CD4-positive, alpha-beta T cell treated with Interleukin-2 at 100 ng/mL for 4 hours (primary cell): Measurements from ENCODE around the gene CDK5RAP2.
"Not testable (repeated sequence)": the region's sequence is repeated elsewhere in the genome, so short reads cannot be mapped to it uniquely, and the experiment has no call there.

ENCODE experiments used
- DNase-seq: peaks from one replicate; pipeline ENCODE4 v3.0.0-alpha.2; 2020; ENCODE audit warnings: low spot score

Gene CDK5RAP2

GRCh38 chr9:120580051-120580896 is at the start of gene CDK5RAP2:
Gene CDK5RAP2, minus strand, starts transcription at chr9:120580167. Its CDS starts 189 bp downstream, at chr9:120579978.
- peak; percentile 95 for DNase-seq

- not testable (repeated sequence) for DNase-seq
Measured at GRCh38 chr9:120628925-120629497, 49.0 kb upstream of the CDK5RAP2 start.

- no peak for DNase-seq
Measured at GRCh38 chr9:120628207-120628924, 48.4 kb upstream of the CDK5RAP2 start.

GRCh38 chr9:120627073-120627472 is 47.1 kb upstream of the CDK5RAP2 start:
- DNase-seq: no peak

- DNase-seq: no peak
Measured at GRCh38 chr9:120626512-120626911, 46.5 kb upstream of the CDK5RAP2 start.

GRCh38 chr9:120625222-120625621 is 45.3 kb upstream of the CDK5RAP2 start:
- no peak for DNase-seq

- DNase-seq: no peak
Measured at GRCh38 chr9:120622790-120623189, 42.8 kb upstream of the CDK5RAP2 start.

GRCh38 chr9:120621941-120622340 is 42.0 kb upstream of the CDK5RAP2 start:
- DNase-seq: no peak

- DNase-seq: peak; percentile 70
Measured at GRCh38 chr9:120619751-120620655, 40.0 kb upstream of the CDK5RAP2 start.

GRCh38 chr9:120616966-120617935 is 37.3 kb upstream of the CDK5RAP2 start:
- DNase-seq: no peak

- no peak for DNase-seq
Measured at GRCh38 chr9:120612218-120612617, 32.3 kb upstream of the CDK5RAP2 start.

- no peak for DNase-seq
Measured at GRCh38 chr9:120611690-120612068, 31.7 kb upstream of the CDK5RAP2 start.

GRCh38 chr9:120610975-120611689 is 31.2 kb upstream of the CDK5RAP2 start:
- no peak for DNase-seq

- no peak for DNase-seq
Measured at GRCh38 chr9:120609636-120610035, 29.7 kb upstream of the CDK5RAP2 start.

GRCh38 chr9:120608421-120608820 is 28.5 kb upstream of the CDK5RAP2 start:
- no peak for DNase-seq

- no peak for DNase-seq
Measured at GRCh38 chr9:120603591-120603990, 23.6 kb upstream of the CDK5RAP2 start.

- no peak for DNase-seq
Measured at GRCh38 chr9:120603010-120603409, 23.0 kb upstream of the CDK5RAP2 start.

GRCh38 chr9:120593955-120594277 is 13.9 kb upstream of the CDK5RAP2 start:
- DNase-seq: no peak

- no peak for DNase-seq
Measured at GRCh38 chr9:120593250-120593954, 13.4 kb upstream of the CDK5RAP2 start.
